ENCODE data around the gene CC2D1B. TPM values are rescaled to one million over a fixed set of nuclear protein-coding genes. Genes with fewer than 3 reads are reported as not detected.
"Not testable (repeated sequence)": the region's sequence is repeated elsewhere in the genome, so short reads cannot be mapped to it uniquely, and the experiment has no call there.

Gene CC2D1B
- total and polyA plus RNA-seq, 5 donors: 13.1 to 20.1 (median 17.4) TPM

DNA sequence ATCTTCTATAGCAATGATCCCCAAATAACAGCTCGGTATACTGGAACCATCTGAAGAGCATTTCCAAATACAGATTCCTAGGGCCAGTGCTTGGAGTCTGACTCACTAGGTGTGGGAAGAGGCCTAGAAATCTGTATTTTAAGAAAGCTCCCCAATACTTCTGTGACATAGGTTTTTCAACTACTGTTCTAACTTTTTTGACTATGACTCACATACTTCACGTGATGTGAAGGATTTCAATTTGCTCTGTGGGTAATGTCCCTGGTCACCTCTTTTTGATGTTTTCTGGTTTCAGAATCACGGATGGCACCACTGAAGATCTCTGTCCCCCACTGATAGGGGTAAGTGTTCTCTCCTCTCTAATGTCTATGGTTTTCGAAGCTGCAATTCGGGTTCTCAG lies 27.2 kb upstream of the CC2D1B start:
- WGBS: 97% methylated on average over 5 of the region's 5 CpGs
- H3K4me3 ChIP-seq (ENCODE audit: low read length): no peak overlapping the region

DNA sequence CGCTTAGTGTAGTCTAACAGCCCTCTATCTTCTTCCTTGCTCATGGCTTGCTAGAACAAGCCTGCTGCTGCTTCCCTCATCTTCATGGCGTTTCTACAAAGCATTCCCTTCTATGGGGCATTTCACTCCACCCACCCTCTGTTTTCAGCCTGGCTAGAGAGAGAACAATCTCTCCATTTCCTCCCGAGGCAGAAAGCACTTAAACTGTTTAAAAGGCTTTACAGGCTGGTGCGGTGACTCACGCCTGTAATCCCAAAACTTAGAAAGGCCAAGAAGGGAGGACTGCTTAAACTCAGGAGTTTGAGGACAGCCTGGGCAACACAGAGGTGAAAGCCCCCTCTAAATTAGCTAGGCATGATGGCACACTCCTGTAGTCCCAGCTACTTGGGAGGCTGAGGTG lies 20.5 kb upstream of the CC2D1B start:
- H3K27ac ChIP-seq (ENCODE audit: low read length): no peak overlapping the region
- H3K9me3 ChIP-seq (ENCODE audit: control insufficient read depth, low read length): no peaks in the 10 kb centered on the region
- no peaks in the 10 kb centered on the region for H3K27me3 ChIP-seq (ENCODE audit: control insufficient read depth, insufficient read depth)
- intact Hi-C loops (cut with DNase I): no loop called here
- ATAC-seq: no peak
- no peaks in the 10 kb centered on the region for H3K4me1 ChIP-seq (ENCODE audit: control insufficient read depth, insufficient read depth, low read length)
- WGBS: 89% methylated on average over 5 of the region's 5 CpGs
- DNase-seq: no peak
- no peak overlapping the region for H3K4me3 ChIP-seq (ENCODE audit: low read length)

More for the DNA sequence above, 27.2 kb upstream of the CC2D1B start:
- intact Hi-C loops (cut with DNase I): no loop called here
- Histone ChIP-seq H3K4me1 (ENCODE audit: control insufficient read depth, insufficient read depth, low read length) (no peaks in the 10 kb centered on the region), H3K27me3 (ENCODE audit: control insufficient read depth, insufficient read depth) (no peaks in the 10 kb centered on the region), H3K27ac (ENCODE audit: low read length) (no peak overlapping the region), H3K9me3 (ENCODE audit: control insufficient read depth, low read length) (no peaks in the 10 kb centered on the region)
- ATAC-seq: no peak
- DNase-seq: no peak

DNA sequence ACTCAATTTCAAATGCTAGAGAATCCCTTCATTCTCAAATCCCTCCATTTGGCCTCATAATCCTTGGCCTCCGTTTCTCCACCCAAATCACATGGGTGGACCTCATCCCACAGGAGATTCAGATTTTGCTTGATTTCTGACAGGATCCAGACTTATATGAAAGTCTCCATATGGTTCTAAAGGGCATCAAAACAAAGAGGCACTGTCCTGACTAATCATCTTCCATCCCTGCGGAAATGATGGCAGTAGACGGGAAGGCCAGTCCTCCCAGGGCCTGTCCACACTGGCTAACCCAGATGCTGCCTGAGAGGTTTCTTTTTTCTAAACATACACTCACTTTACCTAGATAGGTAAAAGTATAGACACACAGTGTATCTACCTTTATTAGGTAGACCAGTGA lies 19.4 kb upstream of the CC2D1B start:
- no peaks in the 10 kb centered on the region for H3K4me1 ChIP-seq (ENCODE audit: control insufficient read depth, insufficient read depth, low read length)
- H3K4me3 ChIP-seq (ENCODE audit: low read length): no peak overlapping the region
- H3K9me3 ChIP-seq (ENCODE audit: control insufficient read depth, low read length): no peaks in the 10 kb centered on the region
- WGBS: 95% methylated on average over 3 of the region's 3 CpGs
- H3K27me3 ChIP-seq (ENCODE audit: control insufficient read depth, insufficient read depth): no peaks in the 10 kb centered on the region
- DNase-seq (no peak), ATAC-seq (no peak)
- no peak overlapping the region for H3K27ac ChIP-seq (ENCODE audit: low read length)
- intact Hi-C loops (cut with DNase I): no loop called here

DNA sequence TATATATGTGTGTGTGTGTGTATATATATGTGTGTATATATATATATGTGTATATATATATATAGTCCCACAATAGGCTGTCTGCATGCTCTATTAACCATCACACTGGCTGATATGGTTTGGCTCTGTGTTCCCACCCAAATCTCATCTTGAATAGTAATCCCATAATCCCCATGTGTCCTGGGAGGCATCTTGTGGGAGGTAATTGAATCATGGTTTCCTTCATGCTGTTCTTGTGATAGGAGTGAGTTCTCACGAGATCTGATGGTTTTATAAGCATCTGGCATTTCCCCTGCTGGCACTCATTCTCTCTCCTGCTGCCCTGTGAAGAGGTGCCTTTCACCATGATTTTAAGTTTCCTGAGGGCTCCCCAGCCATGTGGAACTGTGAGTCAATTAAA lies 3.8 kb upstream of the CC2D1B start:
- WGBS: 60% methylated on average over 1 of the region's 1 CpG
- DNase-seq; ATAC-seq; H3K4me3 ChIP-seq (ENCODE audit: low read length); H3K27ac ChIP-seq (ENCODE audit: low read length); H3K9me3 ChIP-seq (ENCODE audit: control insufficient read depth, low read length); intact Hi-C loops (cut with DNase I); H3K4me1 ChIP-seq (ENCODE audit: control insufficient read depth, insufficient read depth, low read length); H3K27me3 ChIP-seq (ENCODE audit: control insufficient read depth, insufficient read depth): not testable (repeated sequence)

DNA sequence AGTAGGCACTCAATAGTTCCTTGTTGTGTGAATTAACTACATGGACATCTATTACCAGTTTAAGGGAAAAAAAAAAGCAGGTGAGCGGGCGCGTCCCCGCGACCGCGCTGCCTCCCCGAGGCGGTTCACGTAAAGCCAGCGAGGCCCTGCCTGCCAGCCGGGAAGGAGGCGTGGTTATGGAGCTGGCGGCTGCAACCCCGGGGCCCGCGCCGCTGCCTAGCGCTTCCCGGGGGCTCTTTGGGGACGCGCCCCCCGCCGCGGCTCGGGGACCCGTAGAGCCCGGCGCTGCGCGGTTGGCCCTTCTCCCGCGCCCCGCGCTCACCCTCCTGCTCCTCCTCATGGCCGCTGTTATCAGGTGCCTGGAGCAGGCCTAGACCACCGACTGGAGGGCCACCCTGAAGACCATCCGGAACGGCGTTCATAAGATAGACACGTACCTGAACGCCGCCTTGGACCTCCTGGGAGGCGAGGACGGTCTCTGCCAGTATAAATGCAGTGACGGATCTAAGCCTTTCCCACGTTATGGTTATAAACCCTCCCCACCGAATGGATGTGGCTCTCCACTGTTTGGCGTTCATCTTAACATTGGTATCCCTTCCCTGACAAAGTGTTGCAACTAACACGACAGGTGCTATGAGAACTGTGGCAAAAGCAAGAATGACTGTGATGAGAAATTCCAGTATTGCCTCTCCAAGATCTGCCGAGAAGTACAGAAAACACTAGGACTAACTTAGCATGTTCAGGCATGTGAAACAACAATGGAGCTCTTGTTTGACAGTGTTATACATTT lies 2.6 kb upstream of the CC2D1B start:
- Histone ChIP-seq H3K27me3 (ENCODE audit: control insufficient read depth, insufficient read depth) (no peaks in the 10 kb centered on the region), H3K9me3 (ENCODE audit: control insufficient read depth, low read length) (no peaks in the 10 kb centered on the region), H3K4me3 (ENCODE audit: low read length) (peak overlapping the region; percentile 20), H3K27ac (ENCODE audit: low read length) (no peak overlapping the region), H3K4me1 (ENCODE audit: control insufficient read depth, insufficient read depth, low read length) (peaks cover 3% of the 10 kb centered on the region)
- 6% methylated on average over 51 of the region's 51 CpGs for WGBS
- intact Hi-C loops (cut with DNase I): no loop called here
- DNase-seq (peak; percentile 50 to 80 (median 76)), ATAC-seq (no peak)

DNA sequence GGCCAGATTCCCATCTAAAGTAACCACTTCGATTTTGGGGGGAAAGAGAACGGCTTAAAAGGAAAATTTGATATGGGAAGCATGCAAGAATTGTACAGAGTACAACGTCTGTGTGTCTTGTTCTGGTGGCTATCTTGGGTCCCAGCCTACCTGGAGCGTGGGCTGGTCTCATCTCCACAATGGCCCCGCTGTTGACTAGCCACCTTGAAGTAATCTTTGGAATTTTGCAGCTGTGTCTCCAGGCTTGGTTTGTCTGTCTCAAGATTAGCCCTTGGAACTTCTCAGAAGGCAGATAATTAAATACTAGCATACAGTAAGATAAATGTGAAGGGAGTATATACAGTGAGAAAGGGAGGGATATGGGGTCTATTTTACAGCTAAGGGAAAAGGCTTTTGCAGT lies 1.3 kb upstream of the CC2D1B start:
- Histone ChIP-seq H3K4me1 (ENCODE audit: control insufficient read depth, insufficient read depth, low read length) (peaks cover 3% of the 10 kb centered on the region), H3K27me3 (ENCODE audit: control insufficient read depth, insufficient read depth) (no peaks in the 10 kb centered on the region), H3K9me3 (ENCODE audit: control insufficient read depth, low read length) (no peaks in the 10 kb centered on the region), H3K4me3 (ENCODE audit: low read length) (no peak overlapping the region), H3K27ac (ENCODE audit: low read length) (no peak overlapping the region)
- WGBS: 80% methylated on average over 5 of the region's 5 CpGs
- intact Hi-C loops (cut with DNase I): no loop called here
- DNase-seq: no peak
- no peak for ATAC-seq

DNA sequence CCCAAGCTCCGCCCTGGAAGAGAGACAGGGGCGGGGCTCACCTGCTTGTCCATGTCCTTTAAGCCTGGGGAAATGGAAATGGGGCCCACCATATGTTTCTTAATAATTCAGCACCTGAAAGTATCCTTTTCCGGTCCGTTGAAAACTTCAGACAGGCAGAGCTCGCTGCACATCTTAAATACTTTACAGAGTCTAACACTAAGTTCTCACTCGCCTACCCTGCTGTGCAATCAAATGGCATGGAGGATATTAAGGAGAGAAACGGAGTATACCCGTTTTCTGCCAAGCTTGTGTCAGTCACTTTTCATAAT lies 467 bp upstream of the CC2D1B start:
- ATAC-seq (no peak), DNase-seq (no peak)
- intact Hi-C loops (cut with DNase I): no loop called here
- H3K4me3 ChIP-seq (ENCODE audit: low read length): peak overlapping the region; percentile 43
- no peaks in the 10 kb centered on the region for H3K9me3 ChIP-seq (ENCODE audit: control insufficient read depth, low read length)
- H3K27me3 ChIP-seq (ENCODE audit: control insufficient read depth, insufficient read depth): no peaks in the 10 kb centered on the region
- H3K4me1 ChIP-seq (ENCODE audit: control insufficient read depth, insufficient read depth, low read length): peaks cover 3% of the 10 kb centered on the region
- WGBS: 18% methylated on average over 8 of the region's 8 CpGs
- H3K27ac ChIP-seq (ENCODE audit: low read length): no peak overlapping the region

DNA sequence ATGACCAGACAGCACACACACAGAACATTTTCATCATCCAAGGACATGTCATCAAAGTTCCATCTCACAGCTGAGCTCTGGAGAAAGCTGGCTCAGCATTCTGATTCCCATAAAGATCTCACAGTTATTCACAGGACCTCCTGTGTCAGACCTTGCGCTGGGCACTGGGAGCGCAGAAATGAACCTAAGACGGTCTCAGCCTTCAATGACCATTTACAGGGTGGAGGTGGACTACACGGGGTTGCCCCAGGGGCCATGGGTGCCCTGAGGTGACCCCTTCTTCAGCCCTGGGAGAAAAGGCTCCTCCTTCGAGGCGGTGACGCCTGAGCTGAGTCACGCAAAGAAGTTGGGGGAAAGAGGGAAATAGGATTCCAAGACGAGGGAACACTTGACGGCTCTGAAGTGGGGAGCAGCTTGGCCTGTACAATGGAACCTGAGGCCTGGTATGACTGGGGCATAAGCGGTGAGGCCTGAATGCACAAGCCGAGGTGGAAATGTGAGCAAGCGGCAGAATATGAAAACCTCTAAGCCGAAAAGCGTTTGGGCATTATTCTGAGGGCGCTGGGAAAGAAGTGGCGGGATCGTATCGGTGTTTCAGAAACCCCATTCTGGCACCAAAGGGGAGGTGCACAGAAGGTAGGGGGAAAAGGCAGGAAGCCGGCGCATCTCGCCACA lies 797 bp downstream of the CC2D1B start:
- 7% methylated on average over 22 of the region's 22 CpGs for WGBS
- Histone ChIP-seq H3K4me3 (ENCODE audit: low read length) (peak overlapping the region; percentile 43), H3K27ac (ENCODE audit: low read length) (peak overlapping the region; percentile 59), H3K27me3 (ENCODE audit: control insufficient read depth, insufficient read depth) (no peaks in the 10 kb centered on the region), H3K4me1 (ENCODE audit: control insufficient read depth, insufficient read depth, low read length) (peaks cover 3% of the 10 kb centered on the region), H3K9me3 (ENCODE audit: control insufficient read depth, low read length) (no peaks in the 10 kb centered on the region)
- DNase-seq (peak; percentile 72 to 83 (median 73)), ATAC-seq (peak; percentile 16 to 38)
- intact Hi-C loops (cut with DNase I): no loop called here

DNA sequence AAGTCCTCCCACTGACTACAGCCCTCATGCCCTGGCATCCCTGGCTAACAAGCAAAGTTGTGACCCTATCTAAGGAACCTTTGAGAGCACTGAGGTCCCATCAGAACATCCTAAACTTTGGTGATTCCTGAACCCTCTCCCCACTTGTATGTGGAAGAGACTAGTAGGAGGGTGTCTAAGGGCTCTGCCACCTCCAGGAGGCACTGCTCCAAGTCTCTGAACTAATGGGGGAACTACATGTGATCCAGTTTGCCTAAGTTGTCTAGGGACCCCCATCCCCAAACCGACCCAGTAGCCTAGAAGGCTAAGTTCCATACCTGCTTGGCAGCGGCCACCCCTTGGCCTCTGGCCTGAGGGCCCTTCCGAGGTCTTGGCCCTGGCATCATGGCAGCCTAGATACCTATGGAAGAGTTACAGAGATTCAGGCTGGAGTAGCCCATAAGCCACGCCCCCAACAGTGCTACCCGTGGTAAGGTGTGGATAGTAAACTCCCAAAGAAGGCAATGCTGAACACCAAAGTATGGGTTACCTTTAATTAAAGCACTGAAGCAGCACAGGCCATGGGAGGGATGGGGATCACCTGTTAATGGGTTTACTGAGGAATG lies 1.7 kb downstream of the CC2D1B start:
- peak in 1 of 3 donors; percentile 56 for DNase-seq
- intact Hi-C loops (cut with DNase I): no loop called here
- 82% methylated on average over 5 of the region's 5 CpGs for WGBS

DNA sequence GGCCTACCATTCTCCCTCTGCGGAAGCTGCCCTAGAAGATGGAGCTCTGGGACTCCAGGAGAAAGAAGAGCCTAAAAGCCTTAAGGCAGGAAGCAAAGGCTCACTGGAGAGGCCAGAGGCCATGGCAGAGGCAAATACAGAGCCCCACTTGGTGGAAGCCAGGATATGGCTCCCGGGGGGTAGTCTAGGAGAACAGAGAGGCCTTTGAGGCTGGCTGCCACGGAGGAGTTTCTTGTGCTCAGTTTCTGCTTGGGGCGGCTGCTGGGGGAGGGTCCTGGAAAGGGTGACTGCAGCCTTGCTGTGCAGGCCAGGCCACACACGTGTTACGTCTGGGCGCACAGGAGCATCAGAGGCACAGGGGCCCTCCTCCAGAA lies 5.4 kb downstream of the CC2D1B start:
- Histone ChIP-seq H3K4me1 (ENCODE audit: control insufficient read depth, insufficient read depth, low read length) (peaks cover 3% of the 10 kb centered on the region), H3K9me3 (ENCODE audit: control insufficient read depth, low read length) (no peaks in the 10 kb centered on the region), H3K4me3 (ENCODE audit: low read length) (no peak overlapping the region), H3K27me3 (ENCODE audit: control insufficient read depth, insufficient read depth) (no peaks in the 10 kb centered on the region), H3K27ac (ENCODE audit: low read length) (no peak overlapping the region)
- intact Hi-C loops (cut with DNase I): no loop called here
- WGBS: 86% methylated on average over 7 of the region's 7 CpGs
- DNase-seq: no peak
- no peak for ATAC-seq

More for the DNA sequence above, 1.7 kb downstream of the CC2D1B start:
- Histone ChIP-seq H3K9me3 (ENCODE audit: control insufficient read depth, low read length) (no peaks in the 10 kb centered on the region), H3K4me1 (ENCODE audit: control insufficient read depth, insufficient read depth, low read length) (peaks cover 3% of the 10 kb centered on the region), H3K27ac (ENCODE audit: low read length) (no peak overlapping the region), H3K4me3 (ENCODE audit: low read length) (no peak overlapping the region), H3K27me3 (ENCODE audit: control insufficient read depth, insufficient read depth) (no peaks in the 10 kb centered on the region)
- no peak for ATAC-seq

All from right cardiac atrium (tissue), 5 donors.